Small intestine (tissue), 7 donors: Measurements from ENCODE around the gene KRT33B. TPM values are rescaled to one million over a fixed set of nuclear protein-coding genes. Genes with fewer than 3 reads are reported as not detected.

Source experiments
- DNase-seq, 2 donors: peaks; one replicate each; pipeline versions ENCODE4 v3.0.0 to v3.0.0-alpha.2; 2013
- FAIRE-seq: peaks from 2 replicates; lab custom pipeline; 2012; peaks lifted over from hg19 to GRCh38; lab: Jason Lieb, UNC
- H3K27ac ChIP-seq, 3 donors: one replicate each; pipeline ENCODE4 v1.5.1; 2013; ENCODE audit warnings: low read length in 2 of 3, mild to moderate bottlenecking in 2 of 3, control low read depth in 1 of 3, inconsistent platforms in 1 of 3, low read depth in 1 of 3, moderate library complexity in 1 of 3
- H3K27me3 ChIP-seq, 3 donors: one replicate each; pipeline ENCODE4 v1.6.1; 2013; ENCODE audit warnings: low read length in 3 of 3, inconsistent platforms in 1 of 3; ENCODE audit not compliant: control insufficient read depth in 3 of 3, insufficient read depth in 3 of 3
- H3K36me3 ChIP-seq, 3 donors: one replicate each; pipeline ENCODE4 v1.6.1; 2013; ENCODE audit warnings: low read length in 3 of 3, inconsistent platforms in 1 of 3, low read depth in 1 of 3, mild to moderate bottlenecking in 1 of 3, moderate library complexity in 1 of 3; ENCODE audit not compliant: control insufficient read depth in 3 of 3, insufficient read depth in 2 of 3
- H3K4me1 ChIP-seq, 3 donors: one replicate each; pipeline ENCODE4 v1.6.1; 2013; ENCODE audit warnings: low read length in 2 of 3, inconsistent platforms in 1 of 3, low read depth in 1 of 3, mild to moderate bottlenecking in 1 of 3, moderate library complexity in 1 of 3; ENCODE audit not compliant: control insufficient read depth in 3 of 3, insufficient read depth in 2 of 3
- H3K4me3 ChIP-seq, 3 donors: one replicate each; pipeline ENCODE4 v1.5.1; 2013; ENCODE audit warnings: low read length in 3 of 3, control low read depth in 1 of 3, inconsistent platforms in 1 of 3, low read depth in 1 of 3, mild to moderate bottlenecking in 1 of 3, moderate library complexity in 1 of 3
- H3K9me3 ChIP-seq, 2 donors: one replicate each; pipeline ENCODE4 v1.6.1; 2013; ENCODE audit warnings: low read depth in 1 of 2, low read length in 1 of 2; ENCODE audit not compliant: control insufficient read depth in 2 of 2, insufficient read depth in 1 of 2
- WGBS, 3 donors: extraction: QIAGEN DNeasy Blood & Tissue Kit; methylation state at CpG; one replicate each; pipeline ENCODE4 v1.1.7; 2013; 5-methylcytosine and 5-hydroxymethylcytosine counted together
- polyA plus RNA-seq, 4 donors: library from polyadenylated mRNA; stranded (reverse) in 3 of 4; unstranded in 1 of 4; fragments of 200-250 nt in 3 of 4; fragments of 120-200 nt in 1 of 4; gene quantifications; one replicate each; pipeline versions ENCODE4 v1.2.1 to v1.2.3, GENCODE V29; 2013
- donor health status: healthy with polysubstance abuse.
- donor health status: control.
- donor health status: control.
- donor health status: Bipolar disorder and iron deficiency.
- donor health status: healthy.

Gene KRT33B
- polyA plus RNA-seq, 4 donors: not detected

DNA sequence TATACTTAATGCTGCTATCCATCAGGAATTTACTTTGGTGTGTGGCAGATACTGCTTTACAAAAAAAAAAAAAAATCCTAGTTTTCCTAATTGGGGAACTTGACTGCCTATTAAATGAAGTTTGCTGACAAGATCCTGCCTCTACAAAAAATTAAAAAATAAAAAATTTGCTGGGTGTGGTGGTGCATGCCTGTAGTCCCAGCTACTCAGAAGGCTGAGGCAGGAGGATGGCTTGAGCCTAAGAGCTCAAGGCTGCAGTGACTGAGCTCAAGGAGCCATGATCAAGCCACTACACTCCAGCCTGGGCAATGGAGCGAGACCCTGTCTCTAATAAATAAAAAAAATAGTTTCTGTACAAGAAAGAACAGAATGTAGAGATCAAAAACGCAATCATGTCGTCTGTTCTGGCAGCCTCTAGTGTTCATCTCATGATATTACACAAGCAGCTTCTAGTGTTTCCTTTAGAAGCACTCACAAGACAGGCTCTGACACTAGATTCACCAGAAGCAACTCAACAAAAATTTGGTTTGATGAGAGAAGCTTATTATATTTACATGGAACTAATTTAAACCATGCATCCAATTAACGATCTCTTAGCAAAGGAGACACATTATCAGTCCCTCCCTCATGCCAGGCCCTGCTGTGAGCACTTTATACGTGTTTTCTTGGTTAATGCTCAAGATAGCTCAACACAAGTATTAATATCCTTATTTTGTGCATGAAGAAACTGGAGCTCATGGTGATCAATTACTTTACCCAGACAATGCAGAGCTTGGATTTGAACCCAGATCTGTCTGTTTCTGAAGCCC lies 47.3 kb downstream of the KRT33B start:
- no peaks in the 10 kb centered on the region for H3K36me3 ChIP-seq
- H3K9me3 ChIP-seq: no peaks in the 10 kb centered on the region
- H3K4me3 ChIP-seq: no peak overlapping the region
- H3K27me3 ChIP-seq: no peaks in the 10 kb centered on the region
- WGBS, 3 donors: 30 to 35% (median 31%) methylated on average over 5 of the region's 5 CpGs
- DNase-seq (peak; percentile 45 to 54), FAIRE-seq (no peak)
- no peaks in the 10 kb centered on the region for H3K4me1 ChIP-seq
- no peak overlapping the region for H3K27ac ChIP-seq

DNA sequence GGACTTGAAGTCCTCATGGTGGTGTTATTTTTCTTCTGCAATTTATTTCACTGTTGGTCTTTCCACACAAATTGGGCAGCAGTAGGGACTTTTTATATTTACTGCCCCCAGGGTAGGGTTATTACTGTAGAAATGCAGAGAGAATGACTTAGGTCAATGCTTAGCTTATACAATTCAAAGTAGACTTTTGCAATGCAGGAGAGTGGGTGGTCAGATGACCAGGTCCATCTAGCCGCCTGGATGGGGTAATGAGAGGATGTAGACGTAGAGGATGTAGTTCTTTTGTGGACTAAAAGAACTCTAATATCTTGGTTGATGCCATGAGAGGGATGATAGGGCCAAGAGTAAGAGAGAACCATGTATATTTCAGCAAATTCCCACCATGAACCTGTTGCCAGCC lies 51.4 kb downstream of the KRT33B start:
- FAIRE-seq: no peak
- Histone ChIP-seq H3K27me3 (peaks cover 0 to 5% (median 2%) of the 10 kb centered on the region in 3 donors), H3K4me3 (no peak overlapping the region), H3K4me1 (no peaks in the 10 kb centered on the region), H3K36me3 (no peaks in the 10 kb centered on the region), H3K27ac (no peak overlapping the region), H3K9me3 (no peaks in the 10 kb centered on the region)
- no peak for DNase-seq
- WGBS, 3 donors: 48 to 84% (median 49%) methylated on average over 2 of the region's 2 CpGs

DNA sequence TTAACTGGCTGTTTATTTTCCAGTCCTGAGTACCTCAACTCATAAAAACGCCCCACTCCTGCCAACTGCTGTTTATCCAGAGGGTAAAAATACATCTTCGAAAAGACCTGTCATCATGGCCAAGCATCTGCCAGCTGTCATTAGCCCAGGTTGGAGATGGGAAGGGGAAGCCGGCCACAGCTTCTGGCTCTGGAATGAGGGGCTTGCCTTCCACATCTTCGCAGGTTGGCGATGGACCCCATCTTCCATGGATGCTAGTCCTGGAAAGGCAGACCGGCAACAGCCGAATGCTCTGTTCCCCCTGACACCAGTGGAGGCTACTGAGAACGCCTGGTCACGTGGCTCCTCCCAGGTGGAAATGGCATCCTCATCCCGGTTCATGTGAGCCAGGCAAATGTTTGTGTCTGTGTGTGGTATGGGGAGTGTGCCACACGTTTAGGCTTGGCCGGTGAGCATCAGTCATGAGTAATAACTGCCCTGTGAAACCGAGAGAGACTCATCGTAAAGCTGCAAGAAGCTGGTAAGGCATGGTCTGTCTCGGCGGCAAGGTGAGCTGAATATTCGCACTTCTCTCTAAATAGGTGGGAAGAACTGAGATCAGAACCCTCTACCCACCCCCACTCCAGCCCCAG lies 53.7 kb downstream of the KRT33B start:
- Histone ChIP-seq H3K4me3 (no peak overlapping the region), H3K27ac (no peak overlapping the region), H3K4me1 (no peaks in the 10 kb centered on the region), H3K9me3 (no peaks in the 10 kb centered on the region), H3K27me3 (peaks cover 0 to 11% (median 5%) of the 10 kb centered on the region in 3 donors), H3K36me3 (no peaks in the 10 kb centered on the region)
- no peak for FAIRE-seq
- DNase-seq: no peak
- WGBS, 3 donors: 71 to 75% (median 74%) methylated on average over 17 of the region's 17 CpGs

DNA sequence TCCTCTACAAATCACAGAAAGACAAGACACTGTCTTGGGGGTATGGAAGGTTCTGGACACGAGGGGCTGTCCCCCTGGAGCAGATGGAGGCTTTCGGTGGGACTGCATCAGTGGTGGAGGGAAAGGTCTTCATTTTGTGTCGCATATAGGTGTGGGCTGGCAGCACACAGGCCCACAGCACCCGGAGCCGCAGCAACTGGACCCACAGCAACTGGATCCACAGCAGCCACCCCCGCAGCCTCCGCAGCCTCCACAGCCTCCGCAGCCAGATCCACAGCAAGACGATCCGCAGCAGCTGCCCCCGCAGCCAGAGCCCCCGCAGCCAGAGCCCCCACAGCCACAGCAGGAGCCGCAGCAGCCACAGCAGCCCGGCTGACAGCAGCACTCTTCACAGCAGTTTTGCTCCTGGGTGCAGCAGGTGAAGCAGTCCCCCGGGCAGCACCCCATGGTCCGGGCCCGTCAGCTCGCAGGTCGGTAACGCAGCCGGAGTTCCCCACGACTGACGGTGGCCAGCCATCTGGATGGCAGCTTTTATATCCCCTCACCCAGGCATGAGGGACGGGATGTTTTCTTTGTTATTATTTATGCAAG lies 54.3 kb downstream of the KRT33B start, which contains the start of gene KRTAP17-1:
Gene KRTAP17-1 (minus strand): TSS at position 507 of the 591 bp plus-strand sequence. CDS start 60 bp downstream, at position 447.
- Histone ChIP-seq H3K36me3 (no peaks in the 10 kb centered on the region), H3K27ac (no peak within 1 kb of the TSS), H3K4me1 (no peaks in the 10 kb centered on the region), H3K27me3 (peaks cover 0 to 11% (median 7%) of the 10 kb centered on the region in 3 donors), H3K9me3 (no peaks in the 10 kb centered on the region), H3K4me3 (no peak within 1 kb of the TSS)
- no peak for FAIRE-seq
- DNase-seq: no peak
- 80 to 87% (median 83%) methylated on average over 22 to 24 of the region's 24 CpGs for WGBS, 3 donors

Other genes starting within 250 kb of the KRT33B start
- gene KRTAP4-12, start 245.6 kb downstream of the KRT33B start, polyA plus RNA-seq: not detected
- not detected for gene KRTAP4-6, start 229.3 kb downstream of the KRT33B start, polyA plus RNA-seq
- not detected for gene KRTAP4-5, start 220.0 kb downstream of the KRT33B start, polyA plus RNA-seq
- gene KRTAP4-4, start 209.1 kb downstream of the KRT33B start, polyA plus RNA-seq: not detected
- gene KRTAP4-3, start 201.6 kb downstream of the KRT33B start, polyA plus RNA-seq: not detected
- not detected for gene KRTAP4-2, start 191.6 kb downstream of the KRT33B start, polyA plus RNA-seq
- gene KRTAP4-1, start 184.9 kb downstream of the KRT33B start, polyA plus RNA-seq: not detected
- not detected for gene KRTAP9-1, start 179.9 kb downstream of the KRT33B start, polyA plus RNA-seq
- not detected for gene KRTAP9-2, start 143.2 kb downstream of the KRT33B start, polyA plus RNA-seq
- gene KRTAP9-3, start 137.4 kb downstream of the KRT33B start, polyA plus RNA-seq: not detected
- not detected for gene KRTAP9-8, start 131.8 kb downstream of the KRT33B start, polyA plus RNA-seq
- not detected for gene KRTAP9-4, start 120.1 kb downstream of the KRT33B start, polyA plus RNA-seq
- gene KRTAP9-9, start 114.4 kb downstream of the KRT33B start, polyA plus RNA-seq: not detected
- gene KRTAP9-6, start 104.4 kb downstream of the KRT33B start, polyA plus RNA-seq: not detected
- gene KRTAP9-7, start 94.1 kb downstream of the KRT33B start, polyA plus RNA-seq: not detected
- not detected for gene KRTAP29-1, start 67.0 kb downstream of the KRT33B start, polyA plus RNA-seq
- not detected for gene KRTAP16-1, start 60.5 kb downstream of the KRT33B start, polyA plus RNA-seq
- not detected for gene KRTAP17-1, start 54.1 kb downstream of the KRT33B start, polyA plus RNA-seq
- not detected for gene KRT33A, start 19.0 kb downstream of the KRT33B start, polyA plus RNA-seq
- gene KRT34, start 12.5 kb upstream of the KRT33B start, polyA plus RNA-seq: not detected
- not detected for gene KRT31, start 27.8 kb upstream of the KRT33B start, polyA plus RNA-seq
- gene KRT37, start 54.8 kb upstream of the KRT33B start, polyA plus RNA-seq: not detected
- not detected for gene KRT38, start 71.2 kb upstream of the KRT33B start, polyA plus RNA-seq
- not detected for gene KRT32, start 97.6 kb upstream of the KRT33B start, polyA plus RNA-seq
- gene KRT35, start 111.3 kb upstream of the KRT33B start, polyA plus RNA-seq: not detected
- gene KRT36, start 120.1 kb upstream of the KRT33B start, polyA plus RNA-seq: under 1 TPM in 1 of 4 donors, not detected in 3; 0.04 TPM
- gene KRT13, start 135.8 kb upstream of the KRT33B start, polyA plus RNA-seq: 10 to 100 TPM in 3 of 4 donors, under 1 TPM in 1; 0.37 to 37.6 (median 18.2) TPM
- 10 to 100 TPM in 2 of 4 donors, 1 to 10 TPM in 1, under 1 TPM in 1; 0.62 to 18.9 (median 6.6) TPM for gene KRT15, start 149.1 kb upstream of the KRT33B start, polyA plus RNA-seq
- 1,000 to 10,000 TPM in 3 of 4 donors, 10 to 100 TPM in 1; 83.2 to 1,607 (median 1,272) TPM for gene KRT19, start 158.5 kb upstream of the KRT33B start, polyA plus RNA-seq
- gene KRT9, start 202.2 kb upstream of the KRT33B start, polyA plus RNA-seq: under 1 TPM in 1 of 4 donors, not detected in 3; 0.15 TPM
- gene KRT14, start 217.1 kb upstream of the KRT33B start, polyA plus RNA-seq: 1 to 10 TPM in 2 of 4 donors, under 1 TPM in 1, not detected in 1; 0.33 to 2.2 (median 1.1) TPM
- gene KRT16, start 243.0 kb upstream of the KRT33B start, polyA plus RNA-seq: under 1 TPM in 1 of 4 donors, not detected in 3; 0.25 TPM